Raji (cell line): Measurements from ENCODE around the gene CCSER2.

ENCODE experiments used
- POLR2A ChIP-seq: IDR thresholded peaks from 2 replicates; pipeline ENCODE4 v1.6.1; 2011; ENCODE audit warnings: low read depth, low read length, control low read depth; ENCODE audit not compliant: insufficient read depth

The CCSER2 gene

DNA sequence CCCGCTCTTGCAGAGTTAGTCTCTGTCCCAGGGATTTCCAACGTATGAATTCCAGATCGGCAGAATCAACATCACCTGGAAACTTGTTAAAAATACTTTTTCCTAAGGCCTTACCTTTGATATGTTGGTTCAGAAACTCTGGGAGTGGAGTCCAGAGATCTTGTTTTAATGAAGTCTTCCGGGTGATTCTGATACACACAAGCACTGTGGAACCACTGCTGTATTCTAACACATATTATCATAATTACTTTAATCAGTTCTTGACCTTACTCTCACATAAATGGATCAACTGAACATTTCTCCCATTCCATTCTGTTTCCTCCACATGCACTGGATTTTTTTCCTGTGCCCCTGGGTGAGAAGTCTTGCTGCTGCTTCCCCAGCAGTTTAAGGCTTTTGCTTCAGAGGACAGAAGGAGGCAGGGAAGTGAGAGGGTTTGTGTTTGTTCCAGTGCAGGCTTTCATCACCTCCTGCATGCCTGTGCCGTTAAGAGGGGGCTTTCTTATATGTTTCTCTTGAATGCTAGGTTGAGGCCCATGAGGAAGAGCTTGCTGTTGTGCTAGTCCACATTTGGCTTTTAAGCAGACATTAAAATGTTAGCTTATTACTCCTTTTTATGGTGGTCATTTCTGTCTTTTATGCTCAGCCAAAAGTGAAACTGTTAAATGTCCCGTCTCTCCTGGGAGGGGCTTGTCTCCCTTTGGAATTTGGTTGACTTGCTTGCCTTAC lies 32.4 kb downstream of the CCSER2 start:
- TF ChIP-seq POLR2A: no peak

DNA sequence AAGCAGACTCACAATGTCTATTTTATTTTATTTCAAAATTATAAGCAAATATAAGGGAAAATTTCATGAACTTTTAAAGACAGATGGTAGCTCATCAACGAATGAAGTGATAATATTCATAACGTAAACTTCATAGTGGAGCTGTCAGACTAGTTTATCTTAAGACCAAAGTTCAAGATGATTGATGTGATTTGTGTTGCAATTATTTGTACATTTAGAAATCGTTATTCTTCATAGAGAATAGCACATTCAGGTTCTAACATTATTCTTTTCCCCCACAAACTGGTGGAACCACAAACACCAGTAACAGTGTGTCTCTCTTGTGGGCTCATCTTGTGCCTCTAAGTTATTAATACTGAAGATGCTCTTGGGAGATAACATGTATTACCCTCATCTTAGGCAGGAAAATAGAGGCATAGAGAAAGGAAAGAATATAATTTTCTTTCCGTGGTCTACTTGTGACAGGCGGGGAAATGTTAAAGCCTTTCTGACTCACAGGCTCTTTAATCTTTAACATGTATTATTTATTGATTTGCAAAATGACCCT lies 37.0 kb downstream of the CCSER2 start:
- TF ChIP-seq POLR2A: no peak

DNA sequence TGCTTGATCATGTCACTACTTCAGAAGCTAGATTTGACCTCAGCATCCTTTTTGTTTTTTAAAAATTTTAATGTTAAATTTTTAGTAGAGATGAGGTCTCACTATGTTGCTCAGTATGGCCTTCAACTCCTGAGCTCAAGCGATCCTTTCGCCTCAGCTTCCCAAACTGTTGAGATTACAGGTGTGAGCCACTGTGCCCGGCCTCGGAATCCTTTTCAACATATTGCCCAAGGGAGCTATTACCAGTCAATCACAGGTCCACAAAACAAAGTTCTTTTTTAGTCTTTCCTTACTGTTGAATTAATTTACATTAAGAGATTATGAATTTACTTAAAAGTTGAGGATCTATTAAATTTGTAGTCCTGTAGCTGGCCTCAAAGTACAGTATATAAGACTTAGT lies 37.7 kb downstream of the CCSER2 start:
- TF ChIP-seq POLR2A: no peak

DNA sequence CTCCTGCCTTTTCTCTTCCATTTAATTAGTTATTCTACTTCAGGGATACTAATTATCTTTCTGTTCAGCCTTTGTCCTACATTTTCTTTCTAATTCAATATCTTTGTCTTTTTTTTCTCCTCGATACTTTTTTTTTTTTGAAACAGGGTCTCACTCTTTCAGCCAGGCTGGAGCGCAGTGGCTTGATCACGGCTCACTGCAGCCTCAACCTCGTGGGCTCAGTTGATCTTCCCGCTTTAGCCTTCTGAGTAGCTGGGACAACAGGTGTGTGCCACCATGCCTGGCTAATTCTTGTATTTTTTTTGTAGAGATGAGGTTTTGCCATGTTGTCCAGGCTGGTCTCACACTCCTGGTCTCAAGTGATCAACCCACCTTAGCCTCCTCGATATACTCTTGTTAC lies 38.9 kb downstream of the CCSER2 start:
- no peak for TF ChIP-seq POLR2A

DNA sequence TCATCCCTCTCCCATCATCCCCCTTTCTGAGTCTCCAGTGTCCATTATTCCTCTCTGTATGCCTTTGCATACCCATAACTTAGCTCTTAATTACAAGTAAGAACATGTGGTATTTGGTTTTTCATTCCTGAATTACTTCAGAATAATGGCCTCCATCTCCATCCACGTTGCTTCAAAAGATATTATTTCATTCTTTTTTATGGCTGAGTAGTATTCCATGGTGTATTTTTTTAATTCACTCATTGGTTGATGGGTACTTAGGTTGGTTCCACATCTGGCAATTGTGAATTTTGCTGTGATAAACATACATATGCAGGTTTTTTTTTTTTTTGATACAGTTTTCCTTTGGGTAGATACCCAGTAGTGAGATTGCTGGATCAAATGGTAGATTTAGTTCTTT lies 40.4 kb downstream of the CCSER2 start:
- TF ChIP-seq POLR2A: no peak

DNA sequence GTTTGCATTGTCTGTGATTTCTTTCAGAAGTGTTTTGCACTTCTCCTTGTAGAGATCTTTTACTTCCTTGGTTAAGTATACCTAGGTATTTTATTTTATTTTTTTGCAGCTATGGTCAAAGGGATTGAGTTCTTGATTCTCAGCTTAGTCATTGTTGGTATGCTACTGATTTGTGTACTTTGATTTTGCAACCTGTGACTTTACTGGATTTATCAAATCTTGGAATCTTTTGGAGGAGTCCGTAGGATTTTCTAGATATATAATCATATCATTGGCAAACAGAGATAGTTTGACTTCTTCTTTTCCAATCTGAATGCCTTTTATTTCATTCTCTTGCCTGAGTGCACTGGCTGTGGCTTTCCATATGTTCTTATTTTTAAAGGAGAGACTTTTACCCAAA lies 41.9 kb downstream of the CCSER2 start:
- no peak for TF ChIP-seq POLR2A

DNA sequence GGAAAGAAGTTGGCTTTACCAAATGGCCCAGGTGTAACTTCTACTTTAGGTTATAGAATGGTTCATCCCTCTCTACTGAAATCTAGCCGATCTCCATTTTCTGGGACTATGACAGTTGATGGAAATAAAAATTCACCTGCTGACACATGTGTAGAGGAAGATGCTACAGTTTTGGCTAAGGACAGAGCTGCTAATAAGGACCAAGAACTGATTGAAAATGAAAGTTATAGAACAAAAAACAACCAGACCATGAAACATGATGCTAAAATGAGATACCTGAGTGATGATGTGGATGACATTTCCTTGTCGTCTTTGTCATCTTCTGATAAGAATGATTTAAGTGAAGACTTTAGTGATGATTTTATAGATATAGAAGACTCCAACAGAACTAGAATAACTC lies 43.6 kb downstream of the CCSER2 start:
- no peak for TF ChIP-seq POLR2A

DNA sequence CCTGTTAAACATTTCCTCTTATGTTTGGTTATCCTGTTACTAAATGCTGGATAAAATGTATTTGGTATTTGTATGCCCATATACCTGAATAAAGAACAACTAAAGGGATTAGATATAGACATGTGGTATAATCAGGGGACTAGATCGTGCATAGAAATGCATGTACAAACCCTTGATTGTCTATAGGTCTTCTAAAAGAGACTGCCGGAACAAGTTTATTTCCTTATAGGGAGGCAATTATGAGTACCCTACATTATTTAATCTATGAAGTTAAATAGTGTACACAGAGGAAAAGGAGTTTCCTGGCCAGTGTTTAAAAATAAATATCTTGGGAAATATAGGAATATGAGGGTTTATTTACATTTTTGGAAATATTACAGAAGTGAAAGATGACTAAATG lies 44.6 kb downstream of the CCSER2 start:
- TF ChIP-seq POLR2A: no peak

DNA sequence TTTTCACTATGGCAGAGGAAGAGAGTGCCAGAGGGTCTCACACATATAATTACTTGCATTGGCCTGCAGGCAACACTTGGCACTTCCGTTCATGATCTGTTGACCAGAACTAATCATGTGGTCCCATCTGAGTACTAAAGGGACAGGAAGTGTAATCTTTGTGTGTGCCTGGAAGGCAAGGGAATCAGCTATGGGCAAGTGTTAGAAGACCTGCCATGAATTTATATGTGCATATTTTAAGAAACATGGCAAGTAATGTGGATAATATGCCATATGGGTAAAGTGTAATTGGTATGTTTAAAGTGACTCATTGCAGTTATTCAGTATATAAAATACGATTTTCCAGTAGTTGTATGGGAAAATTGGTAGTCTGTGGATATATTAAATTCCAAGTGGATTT lies 46.1 kb downstream of the CCSER2 start:
- TF ChIP-seq POLR2A: no peak

DNA sequence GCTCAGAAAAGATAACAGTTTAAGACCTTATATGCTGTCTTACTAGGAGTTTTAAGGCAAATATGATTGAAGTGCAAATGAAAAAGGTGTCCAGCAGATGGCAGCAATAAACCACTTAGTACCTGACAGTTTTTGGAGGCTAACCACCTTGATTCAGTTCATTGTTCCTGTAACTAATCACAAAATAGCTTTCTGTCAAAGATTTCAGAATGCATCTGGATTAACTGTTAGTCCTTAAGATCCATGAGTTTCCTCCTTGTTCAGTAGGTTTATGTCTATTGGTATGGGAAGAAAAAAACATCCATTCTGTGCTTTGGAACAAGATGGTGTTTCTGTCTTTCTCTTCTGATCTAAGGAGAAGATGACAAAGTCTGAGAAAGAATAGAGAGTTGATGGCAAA lies 46.6 kb downstream of the CCSER2 start:
- TF ChIP-seq POLR2A: no peak

DNA sequence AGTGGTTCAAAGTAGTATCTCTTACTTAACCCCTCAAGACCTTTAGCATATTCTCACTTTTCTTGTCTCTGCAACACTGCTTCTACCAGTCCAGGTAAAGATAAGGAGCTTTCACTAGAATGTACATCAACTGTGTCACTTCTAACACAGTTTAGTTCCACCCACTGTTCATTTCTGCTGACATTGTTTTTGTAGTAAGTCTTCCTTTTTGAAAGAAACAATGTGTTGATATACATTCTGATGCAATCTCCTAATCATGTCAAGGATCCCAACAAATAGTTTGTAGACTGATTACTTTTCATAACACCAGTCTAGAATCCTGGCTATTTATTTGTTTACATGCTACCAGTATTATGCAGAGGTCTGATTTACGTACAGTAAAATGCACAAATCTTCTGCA lies 47.5 kb downstream of the CCSER2 start:
- no peak for TF ChIP-seq POLR2A

DNA sequence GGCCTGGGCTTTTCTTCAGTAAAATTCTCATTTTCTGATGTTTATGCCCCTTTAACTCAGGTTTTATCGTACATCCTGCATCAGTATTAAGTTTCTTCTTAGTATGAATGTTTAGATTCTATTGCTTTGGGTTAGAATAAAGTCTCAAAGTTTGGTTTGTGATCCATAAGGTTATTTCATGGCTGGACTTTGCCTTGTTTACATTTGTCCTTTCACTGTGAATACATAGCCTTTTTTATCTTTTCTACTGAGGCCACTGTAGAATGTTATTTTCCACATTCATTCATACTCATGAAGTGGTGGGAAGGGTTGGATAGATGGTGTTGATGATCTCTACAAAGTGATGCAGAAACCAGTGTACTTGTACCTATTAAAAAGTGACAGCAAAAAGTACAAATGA lies 59.8 kb downstream of the CCSER2 start:
- no peak for TF ChIP-seq POLR2A

DNA sequence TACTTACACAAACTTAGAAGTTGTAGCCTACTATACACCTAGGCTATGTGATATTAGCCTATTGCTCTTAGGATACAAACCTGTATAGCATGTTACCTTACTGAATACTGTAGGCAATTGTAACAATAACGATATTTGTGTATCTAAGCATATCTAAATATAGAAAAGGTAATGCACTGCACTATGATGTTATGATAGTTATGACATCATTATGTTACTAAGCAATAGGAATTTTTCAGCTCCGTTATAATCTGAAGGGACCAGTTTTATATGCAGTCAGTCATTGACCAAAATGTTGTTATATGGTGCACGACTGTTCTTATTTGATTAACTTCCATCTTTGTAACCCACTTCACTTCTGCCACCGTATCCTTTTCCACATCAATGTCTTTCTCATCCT lies 62.0 kb downstream of the CCSER2 start:
- TF ChIP-seq POLR2A: no peak

DNA sequence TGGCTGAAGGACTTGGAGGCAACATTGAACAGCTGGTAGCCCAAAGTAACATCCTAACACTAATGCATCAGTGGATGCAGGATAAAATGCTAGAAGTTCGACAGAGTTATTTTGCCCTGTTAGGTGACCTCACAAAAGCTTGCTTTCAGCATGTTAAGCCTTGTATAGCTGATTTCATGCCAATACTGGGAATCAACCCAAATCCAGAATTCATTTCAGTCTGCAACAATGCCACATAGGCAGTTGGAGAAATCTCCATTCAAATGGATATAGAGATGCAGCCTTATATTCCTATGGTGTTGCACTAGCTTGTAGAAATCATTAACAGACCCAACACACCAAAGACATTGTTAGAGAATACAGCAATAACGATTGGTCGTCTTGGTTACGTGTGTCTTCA lies 62.9 kb downstream of the CCSER2 start:
- no peak for TF ChIP-seq POLR2A

DNA sequence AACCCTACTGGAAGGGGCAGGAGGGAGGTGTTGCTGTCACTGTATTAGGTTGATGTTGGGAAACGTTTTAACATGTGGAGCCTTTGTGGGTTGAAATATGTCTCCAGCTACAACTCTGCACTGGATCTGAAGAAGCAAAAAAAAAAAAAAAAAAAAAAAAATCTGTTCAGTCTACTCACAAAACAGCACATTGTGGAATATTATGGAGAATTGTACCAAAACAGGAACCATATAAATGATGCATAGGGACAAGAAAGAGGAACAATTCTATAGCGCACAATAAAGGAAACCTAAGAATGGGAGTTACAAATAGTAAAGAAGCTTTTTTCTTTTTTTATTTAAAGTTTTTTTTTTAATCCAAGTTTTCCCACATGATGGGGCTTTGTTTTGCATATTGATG lies 63.8 kb downstream of the CCSER2 start:
- TF ChIP-seq POLR2A: no peak

DNA sequence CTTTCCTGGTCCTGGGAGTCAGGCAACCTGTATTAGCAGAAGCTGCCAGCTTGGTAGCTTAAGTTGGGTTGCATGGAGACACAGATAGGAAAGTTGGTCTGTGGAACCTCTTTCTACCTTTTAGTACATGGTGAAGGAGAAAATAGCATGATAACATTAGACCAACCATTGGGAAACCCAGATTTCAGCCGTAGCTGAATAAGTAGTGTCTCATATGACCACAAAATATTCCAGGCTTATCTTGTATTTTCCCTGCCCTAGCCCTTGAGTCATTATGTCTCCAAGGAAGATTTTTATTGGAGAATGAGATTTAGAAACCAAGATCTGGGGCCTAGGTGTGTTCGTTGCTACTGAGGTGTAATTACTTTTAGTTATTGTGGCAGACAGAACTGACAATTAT lies 67.2 kb downstream of the CCSER2 start:
- TF ChIP-seq POLR2A: no peak

DNA sequence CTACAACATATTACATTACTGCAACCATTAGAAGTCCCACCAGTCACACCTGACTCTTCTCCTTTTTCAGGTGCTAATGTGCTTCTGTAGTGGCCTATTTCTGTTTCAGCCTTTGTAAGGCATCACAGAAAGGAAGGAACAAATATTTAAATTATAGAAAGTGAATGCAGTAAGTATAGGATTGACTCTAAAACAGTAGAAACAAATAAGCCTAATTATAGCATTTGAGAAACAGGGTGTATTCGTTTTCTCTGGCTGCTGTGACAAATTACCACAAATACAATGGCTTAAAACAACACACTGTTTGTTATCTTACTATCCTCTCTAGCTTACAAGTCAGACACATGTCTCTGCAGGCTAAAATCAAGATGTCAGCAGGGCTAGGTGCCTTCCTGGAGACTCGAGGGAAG lies 69.4 kb downstream of the CCSER2 start:
- TF ChIP-seq POLR2A: no peak

DNA sequence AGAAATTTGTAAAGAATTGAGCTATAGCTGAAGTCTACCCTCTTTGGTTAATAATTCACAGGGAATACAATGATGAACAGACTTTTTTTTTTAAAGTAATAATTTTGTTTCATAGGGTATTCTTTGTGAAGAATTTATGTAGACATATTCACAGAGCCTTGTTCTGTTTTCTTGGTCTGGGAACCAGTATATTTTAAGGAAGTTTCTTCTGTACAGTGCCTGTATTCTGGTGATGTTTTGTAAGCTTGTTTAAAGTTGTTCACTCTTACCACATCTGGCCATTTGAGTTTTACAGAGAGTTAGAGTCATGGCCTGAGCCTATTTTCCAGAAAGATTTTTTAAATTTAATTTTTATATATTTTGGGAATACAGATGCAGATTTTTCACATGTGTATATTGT lies 70.3 kb downstream of the CCSER2 start:
- TF ChIP-seq POLR2A: no peak
